Neural crest cell (in vitro differentiated cells): Measurements from ENCODE around the gene GBF1. TPM values are rescaled to one million over a fixed set of nuclear protein-coding genes. Genes with fewer than 3 reads are reported as not detected.

Source experiments
- DNase-seq: peaks from one replicate; pipeline ENCODE4 v3.0.0; 2021; ENCODE audit warnings: low read depth, mixed read lengths, low spot score
- H3K27ac Mint-ChIP-seq: one replicate; pipeline ENCODE4 v1.8.0; 2021; ENCODE audit warnings: mild to moderate bottlenecking, mixed read lengths; ENCODE audit not compliant: unreplicated experiment
- H3K27me3 Mint-ChIP-seq: 2 replicates; pipeline ENCODE4 v1.8.0; 2021; ENCODE audit warnings: low read depth, mild to moderate bottlenecking, mixed read lengths
- H3K36me3 Mint-ChIP-seq: 2 replicates; pipeline ENCODE4 v1.8.0; 2021; ENCODE audit warnings: low read depth, mild to moderate bottlenecking, mixed read lengths
- H3K4me1 Mint-ChIP-seq: 2 replicates; pipeline ENCODE4 v1.8.0; 2021; ENCODE audit warnings: mixed read lengths
- H3K4me3 Mint-ChIP-seq: one replicate; pipeline ENCODE4 v1.8.0; 2021; ENCODE audit warnings: mild to moderate bottlenecking, mixed read lengths
- H3K9me3 Mint-ChIP-seq: 2 replicates; pipeline ENCODE4 v1.8.0; 2021; ENCODE audit warnings: mixed read lengths
- total RNA-seq: library from RNA; stranded (reverse); gene quantifications from 2 replicates; pipeline ENCODE4 v1.2.1, GENCODE V29; 2021
- TF ChIP-seq, protein P1 (sequence below): fragments of 200-600 bp; sonication (generic); conservative IDR thresholded peaks from 2 replicates; pipeline ENCODE4 v1.5.0; 2021; ENCODE audit warnings: antibody characterized with exemption, mild to moderate bottlenecking

Gene GBF1
- total RNA-seq, 1 donor from 2014 or later: 43.2 TPM

GRCh38 chr10:102401735-102402511 lies 156.6 kb downstream of the GBF1 start:
- no peak overlapping the region for H3K27ac Mint-ChIP-seq
- peak overlapping the region; percentile 54 for H3K4me3 Mint-ChIP-seq
- TF ChIP-seq, protein P1, sequence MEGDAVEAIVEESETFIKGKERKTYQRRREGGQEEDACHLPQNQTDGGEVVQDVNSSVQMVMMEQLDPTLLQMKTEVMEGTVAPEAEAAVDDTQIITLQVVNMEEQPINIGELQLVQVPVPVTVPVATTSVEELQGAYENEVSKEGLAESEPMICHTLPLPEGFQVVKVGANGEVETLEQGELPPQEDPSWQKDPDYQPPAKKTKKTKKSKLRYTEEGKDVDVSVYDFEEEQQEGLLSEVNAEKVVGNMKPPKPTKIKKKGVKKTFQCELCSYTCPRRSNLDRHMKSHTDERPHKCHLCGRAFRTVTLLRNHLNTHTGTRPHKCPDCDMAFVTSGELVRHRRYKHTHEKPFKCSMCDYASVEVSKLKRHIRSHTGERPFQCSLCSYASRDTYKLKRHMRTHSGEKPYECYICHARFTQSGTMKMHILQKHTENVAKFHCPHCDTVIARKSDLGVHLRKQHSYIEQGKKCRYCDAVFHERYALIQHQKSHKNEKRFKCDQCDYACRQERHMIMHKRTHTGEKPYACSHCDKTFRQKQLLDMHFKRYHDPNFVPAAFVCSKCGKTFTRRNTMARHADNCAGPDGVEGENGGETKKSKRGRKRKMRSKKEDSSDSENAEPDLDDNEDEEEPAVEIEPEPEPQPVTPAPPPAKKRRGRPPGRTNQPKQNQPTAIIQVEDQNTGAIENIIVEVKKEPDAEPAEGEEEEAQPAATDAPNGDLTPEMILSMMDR: no peak
- no peaks in the 10 kb centered on the region for H3K36me3 Mint-ChIP-seq
- peaks cover 14% of the 10 kb centered on the region for H3K4me1 Mint-ChIP-seq
- no peak for DNase-seq
- no peaks in the 10 kb centered on the region for H3K9me3 Mint-ChIP-seq
- H3K27me3 Mint-ChIP-seq: no peaks in the 10 kb centered on the region

DNA sequence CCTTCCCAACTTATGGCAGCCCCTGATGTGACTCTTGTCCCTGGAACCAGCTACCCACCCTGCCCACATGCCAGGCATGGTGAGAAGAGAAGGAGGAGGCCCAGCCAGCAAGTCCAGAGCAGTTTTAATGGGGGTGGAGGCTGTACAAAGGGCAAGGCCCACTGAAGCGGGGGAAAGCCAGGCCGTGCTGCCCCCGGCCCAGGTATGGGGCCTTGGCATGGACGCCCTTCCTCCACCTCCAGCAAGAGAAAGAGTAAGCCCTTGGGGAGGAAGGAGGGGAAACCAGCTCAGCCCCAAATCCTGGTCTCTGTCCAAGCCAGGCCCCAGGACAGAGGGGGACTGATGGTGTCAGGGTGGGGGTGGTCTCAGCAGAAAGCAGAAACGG lies 157.2 kb downstream of the GBF1 start:
- Mint-ChIP-seq H3K4me1 (peaks cover 19% of the 10 kb centered on the region), H3K4me3 (peak overlapping the region; percentile 54), H3K9me3 (no peaks in the 10 kb centered on the region), H3K27me3 (no peaks in the 10 kb centered on the region), H3K27ac (no peak overlapping the region), H3K36me3 (no peaks in the 10 kb centered on the region)
- TF ChIP-seq, protein P1: no peak
- no peak for DNase-seq

- H3K27ac Mint-ChIP-seq: no peak overlapping the region
- TF ChIP-seq, protein P1: no peak
- H3K36me3 Mint-ChIP-seq: no peaks in the 10 kb centered on the region
- H3K27me3 Mint-ChIP-seq: peaks cover under 1% of the 10 kb centered on the region
- no peaks in the 10 kb centered on the region for H3K9me3 Mint-ChIP-seq
- DNase-seq: no peak
- H3K4me3 Mint-ChIP-seq: peak overlapping the region; percentile 68
- H3K4me1 Mint-ChIP-seq: peaks cover 25% of the 10 kb centered on the region
Measured at GRCh38 chr10:102403115-102403514, 157.8 kb downstream of the GBF1 start.

DNA sequence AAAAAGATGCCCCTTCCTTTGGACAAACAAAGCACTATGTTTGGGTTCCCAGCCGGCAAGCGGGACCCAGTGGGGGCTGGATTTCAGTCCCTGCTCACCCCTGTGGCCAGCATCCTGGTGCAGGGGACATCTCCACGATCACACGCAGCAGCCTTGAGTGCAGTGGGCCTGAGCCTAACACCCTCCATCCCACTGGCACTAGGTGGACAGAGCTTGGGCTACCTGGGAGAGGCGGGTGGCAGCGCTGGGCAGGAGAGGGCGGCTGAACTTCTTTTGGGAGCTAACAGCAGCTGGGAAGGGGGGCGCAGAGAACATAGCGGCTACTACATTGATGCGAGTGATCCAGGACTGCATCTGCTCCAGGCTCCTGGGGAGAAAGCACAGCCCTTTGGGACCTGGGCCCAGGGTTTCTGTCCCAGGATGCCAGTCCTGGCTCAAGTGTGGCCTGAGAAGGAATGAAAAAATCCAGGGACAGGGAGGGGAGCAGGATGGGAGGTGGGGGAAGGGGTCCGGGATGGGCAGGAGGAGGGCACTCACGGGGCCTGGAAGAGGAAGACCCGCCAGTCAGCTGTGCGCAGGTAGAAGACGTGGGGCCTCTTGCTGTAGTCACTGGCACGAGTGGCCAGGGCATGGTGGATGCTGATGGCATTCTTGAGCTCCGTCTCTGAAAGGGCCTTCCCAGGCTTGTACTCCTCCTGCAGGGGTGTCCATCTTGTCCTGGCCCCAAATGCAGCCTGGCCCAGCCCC lies 159.2 kb downstream of the GBF1 start:
- TF ChIP-seq, protein P1: no peak
- peaks cover 6% of the 10 kb centered on the region for H3K27me3 Mint-ChIP-seq
- peaks cover 26% of the 10 kb centered on the region for H3K4me1 Mint-ChIP-seq
- no peaks in the 10 kb centered on the region for H3K36me3 Mint-ChIP-seq
- no peak for DNase-seq
- H3K27ac Mint-ChIP-seq: no peak overlapping the region
- H3K9me3 Mint-ChIP-seq: no peaks in the 10 kb centered on the region
- peak overlapping the region; percentile 41 for H3K4me3 Mint-ChIP-seq

DNA sequence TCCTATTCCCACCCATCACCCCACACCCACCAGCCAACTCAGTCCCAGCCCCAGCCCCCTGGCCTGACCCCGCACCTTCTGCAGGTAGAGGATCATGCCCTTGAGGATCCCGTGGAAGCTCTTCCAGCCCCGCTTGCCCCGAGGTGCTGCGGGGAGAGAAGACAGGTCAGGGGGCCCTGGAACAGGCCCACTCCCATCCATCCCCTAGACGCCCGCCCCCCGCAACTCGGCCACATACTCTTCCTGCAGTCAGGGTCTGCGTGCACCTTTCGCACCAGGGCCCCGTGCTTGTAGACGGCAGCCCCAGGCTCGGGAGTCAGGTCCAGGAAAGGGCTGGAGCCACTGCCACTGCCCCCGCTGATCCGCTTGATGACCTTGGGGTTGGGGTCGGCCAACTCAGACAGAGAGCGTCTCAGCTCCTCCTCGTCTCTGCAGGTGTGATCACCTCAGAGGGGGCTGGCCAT lies 159.8 kb downstream of the GBF1 start:
- H3K9me3 Mint-ChIP-seq: no peaks in the 10 kb centered on the region

More for the DNA sequence above, 159.8 kb downstream of the GBF1 start:
- H3K27ac Mint-ChIP-seq: no peak overlapping the region
- TF ChIP-seq, protein P1: no peak
- no peak overlapping the region for H3K4me3 Mint-ChIP-seq
- H3K27me3 Mint-ChIP-seq: peaks cover 11% of the 10 kb centered on the region
- H3K36me3 Mint-ChIP-seq: no peaks in the 10 kb centered on the region
- DNase-seq: no peak
- H3K4me1 Mint-ChIP-seq: peaks cover 28% of the 10 kb centered on the region
